Suppressor macrophage treated with lipopolysaccharide for 1 hour (primary cell): ENCODE data around the gene MEN1.

Experiments used
- DNase-seq, 3 donors: peaks; one replicate each; pipeline ENCODE4 v3.0.0-alpha.2; 2020 to 2022

MEN1 gene

GRCh38 chr11:64810271-64810890 is at the start of gene MEN1:
Gene MEN1 (minus strand): TSS chr11:64810551. CDS start chr11:64810109, 442 bp downstream.
- peak; percentile 93 to 95 (median 93) for DNase-seq

- DNase-seq: peak in 1 of 3 donors; percentile 20
Observed at GRCh38 chr11:64859542-64860414, 49.4 kb upstream of the MEN1 start.

- DNase-seq: peak; percentile 78 to 85 (median 81)
Observed at GRCh38 chr11:64858467-64859263, 48.3 kb upstream of the MEN1 start.

- no peak for DNase-seq
Observed at GRCh38 chr11:64857485-64857884, 47.1 kb upstream of the MEN1 start.

GRCh38 chr11:64856382-64857227 is 46.3 kb upstream of the MEN1 start:
- DNase-seq: peak; percentile 95 to 98 (median 97)

GRCh38 chr11:64855596-64856304 is 45.4 kb upstream of the MEN1 start:
- DNase-seq: peak in 2 of 3 donors; percentile 28 to 49

- DNase-seq: peak; percentile 91 to 92 (median 91)
Observed at GRCh38 chr11:64854534-64855502, 44.5 kb upstream of the MEN1 start.

- no peak for DNase-seq
Observed at GRCh38 chr11:64854157-64854533, 43.8 kb upstream of the MEN1 start.

- DNase-seq: peak in 1 of 3 donors; percentile 25
Observed at GRCh38 chr11:64853709-64854108, 43.4 kb upstream of the MEN1 start.

- peak; percentile 80 to 86 (median 82) for DNase-seq
Observed at GRCh38 chr11:64852804-64853509, 42.6 kb upstream of the MEN1 start.

GRCh38 chr11:64851831-64852351 is 41.5 kb upstream of the MEN1 start:
- DNase-seq: peak in 1 of 3 donors; percentile 33

- DNase-seq: peak; percentile 61 to 74 (median 71)
Observed at GRCh38 chr11:64850979-64851567, 40.7 kb upstream of the MEN1 start.

GRCh38 chr11:64849598-64850356 is 39.4 kb upstream of the MEN1 start:
- DNase-seq: peak; percentile 45 to 63 (median 62)

- DNase-seq: peak in 2 of 3 donors; percentile 41 to 47
Observed at GRCh38 chr11:64848826-64849597, 38.7 kb upstream of the MEN1 start.

- DNase-seq: peak in 2 of 3 donors; percentile 37 to 40
Observed at GRCh38 chr11:64848214-64848825, 38.0 kb upstream of the MEN1 start.

- peak; percentile 95 to 98 (median 96) for DNase-seq
Observed at GRCh38 chr11:64846998-64847666, 36.8 kb upstream of the MEN1 start.
